A549 (cell line): ENCODE data around the gene ELF3. TPM values are rescaled to one million over a fixed set of nuclear protein-coding genes. Genes with fewer than 3 reads are reported as not detected.
"Not testable (repeated sequence)": the region's sequence is repeated elsewhere in the genome, so short reads cannot be mapped to it uniquely, and the experiment has no call there.

Source experiments
- ATAC-seq, 2 experiments: fragments of 200-7000 bp in 1 of 2; fragments of >200 bp in 1 of 2; cut with Nextera tagmentation in 1 of 2; cut with Tn5 transposase in 1 of 2; 3 replicates each; pipeline versions ENCODE4 v1.8.0 to v1.9.1; 2018 to 2020; ENCODE audit warnings: mild to moderate bottlenecking in 1 of 2, moderate library complexity in 1 of 2
- CTCF ChIA-PET: fragments of 300-600 bp; sonication (Branson Sonifier 250); formaldehyde crosslinking; extraction: SDS; loops from one replicate; lab custom pipeline; 2021; ENCODE audit warnings: antibody characterized with exemption, inconsistent platforms; lab: Yijun Ruan, JAX
- POLR2A ChIA-PET: fragments of 350-600 bp; formaldehyde crosslinking; extraction: SDS; loops from one replicate; lab custom pipeline; 2021; ENCODE audit warnings: antibody characterized with exemption, inconsistent platforms; lab: Yijun Ruan, JAX
- DNase-seq, 2 experiments: peaks; one replicate each; pipeline versions ENCODE4 v3.0.0 to v3.0.0-alpha.2; 2011 to 2016; ENCODE audit warnings: low read depth in 1 of 2, low spot score in 1 of 2
- FAIRE-seq: peaks from 2 replicates; lab custom pipeline; 2011; peaks lifted over from hg19 to GRCh38; lab: Jason Lieb, UNC
- H3K27ac ChIP-seq, 2 experiments: fragments of >200 bp; sonication (Bioruptor Twin); formaldehyde crosslinking; 3 replicates each; pipeline ENCODE4 v1.5.1; 2016 to 2017
- H3K4me1 ChIP-seq: fragments of >200 bp; sonication (Bioruptor Twin); formaldehyde crosslinking; 3 replicates; pipeline ENCODE4 v1.6.1; 2016
- H3K4me2 ChIP-seq: fragments of >200 bp; sonication (Bioruptor Twin); formaldehyde crosslinking; 3 replicates; pipeline ENCODE4 v1.6.1; 2016
- H3K4me3 ChIP-seq: fragments of >200 bp; sonication (Bioruptor Twin); formaldehyde crosslinking; 3 replicates; pipeline ENCODE4 v1.5.1; 2016
- H3K9me3 ChIP-seq: fragments of >200 bp; sonication (Bioruptor Twin); formaldehyde crosslinking; 3 replicates; pipeline ENCODE4 v1.6.1; 2016
- BCL3 ChIP-seq: fragments of >200 bp; sonication (Bioruptor Twin); formaldehyde crosslinking; IDR thresholded peaks from 3 replicates; pipeline ENCODE4 v1.6.1; 2016
- BHLHE40 ChIP-seq: IDR thresholded peaks from 2 replicates; pipeline ENCODE4 v1.6.1; 2012; ENCODE audit warnings: low read depth, low read length, inconsistent platforms
- CBX8 ChIP-seq: fragments of 200-600 bp; sonication (generic); IDR thresholded peaks from 2 replicates; pipeline ENCODE4 v1.6.1; 2016
- CHD2 ChIP-seq: fragments of 150-350 bp; IDR thresholded peaks from 2 replicates; pipeline ENCODE4 v1.6.1; 2014; ENCODE audit warnings: low read length; ENCODE audit not compliant: partially characterized antibody
- EHF ChIP-seq: fragments of 250-450 bp; sonication (Bioruptor Pico); IDR thresholded peaks from 2 replicates; pipeline ENCODE4 v1.5.0; 2020; ENCODE audit warnings: mild to moderate bottlenecking
- EP300 ChIP-seq, 2 experiments: fragments of >200 bp; sonication (Bioruptor Twin); formaldehyde crosslinking; IDR thresholded peaks; 2 replicates in 1 of 2; 3 replicates in 1 of 2; pipeline ENCODE4 v1.6.1; 2016 to 2017
- FOSB ChIP-seq: fragments of 250-450 bp; sonication (Bioruptor Pico); IDR thresholded peaks from 2 replicates; pipeline ENCODE4 v1.5.0; 2020; ENCODE audit warnings: mild to moderate bottlenecking, moderate library complexity
- FOSL2 ChIP-seq, 2 experiments: fragments of 450-650 bp in 1 of 2; fragments of >200 bp in 1 of 2; sonication (Bioruptor Twin) in 1 of 2; formaldehyde crosslinking; IDR thresholded peaks; 2 replicates each; pipeline versions ENCODE4 v1.5.0 to v1.6.1; 2016 to 2020; ENCODE audit warnings: mild to moderate bottlenecking in 1 of 2, moderate library complexity in 1 of 2
- FOXS1 ChIP-seq: fragments of 250-450 bp; sonication (Bioruptor Pico); IDR thresholded peaks from 2 replicates; pipeline ENCODE4 v1.5.0; 2020; ENCODE audit warnings: mild to moderate bottlenecking, moderate library complexity
- GATA3 ChIP-seq: IDR thresholded peaks from 2 replicates; pipeline ENCODE4 v1.6.1; 2012; ENCODE audit warnings: borderline replicate concordance
- HES2 ChIP-seq: fragments of >200 bp; sonication (Bioruptor Twin); formaldehyde crosslinking; IDR thresholded peaks from 2 replicates; pipeline ENCODE4 v1.6.1; 2016
- HEYL ChIP-seq: fragments of 250-450 bp; sonication (Bioruptor Pico); IDR thresholded peaks from 2 replicates; pipeline ENCODE4 v1.8.0; 2021; ENCODE audit warnings: mild to moderate bottlenecking, moderate library complexity
- HMGXB4 ChIP-seq: fragments of 250-450 bp; sonication (Bioruptor Pico); IDR thresholded peaks from 2 replicates; pipeline ENCODE4 v1.5.0; 2021; ENCODE audit warnings: mild to moderate bottlenecking, moderate library complexity, borderline replicate concordance
- HOXB13 ChIP-seq: fragments of 250-450 bp; sonication (Bioruptor Pico); IDR thresholded peaks from 2 replicates; pipeline ENCODE4 v1.5.0; 2020; ENCODE audit warnings: low read depth, mild to moderate bottlenecking, moderate library complexity
- HOXB5 ChIP-seq: fragments of 250-450 bp; sonication (Bioruptor Pico); IDR thresholded peaks from 2 replicates; pipeline ENCODE4 v1.5.0; 2020; ENCODE audit warnings: mild to moderate bottlenecking, moderate library complexity
- JUNB ChIP-seq: fragments of >200 bp; sonication (Bioruptor Twin); formaldehyde crosslinking; IDR thresholded peaks from 2 replicates; pipeline ENCODE4 v1.6.1; 2016
- MAX ChIP-seq: IDR thresholded peaks from 2 replicates; pipeline ENCODE4 v1.6.1; 2012
- POLR2A ChIP-seq: IDR thresholded peaks from 2 replicates; pipeline ENCODE4 v1.6.1; 2012; ENCODE audit warnings: mild to moderate bottlenecking, low read length
- POLR2AphosphoS2 ChIP-seq: conservative IDR thresholded peaks from 2 replicates; pipeline ENCODE4 v1.6.1; 2012; ENCODE audit warnings: low read length, improper control_type of control experiment, inconsistent platforms
- RAD21 ChIP-seq, 2 experiments: fragments of >200 bp in 1 of 2; sonication (Bioruptor Twin) in 1 of 2; formaldehyde crosslinking in 1 of 2; IDR thresholded peaks in 1 of 2; conservative IDR thresholded peaks in 1 of 2; 2 replicates in 1 of 2; 3 replicates in 1 of 2; pipeline ENCODE4 v1.6.1; 2012 to 2018; ENCODE audit warnings: inconsistent platforms in 1 of 2
- RARB ChIP-seq: fragments of 250-450 bp; sonication (Bioruptor Pico); IDR thresholded peaks from 2 replicates; pipeline ENCODE4 v1.8.0; 2021; ENCODE audit warnings: mild to moderate bottlenecking, moderate library complexity
- RCOR1 ChIP-seq: fragments of 150-350 bp; IDR thresholded peaks from 2 replicates; pipeline ENCODE4 v1.6.1; 2014; ENCODE audit warnings: antibody characterized with exemption, low read length, low read depth
- REST ChIP-seq: fragments of 200-600 bp; sonication (generic); IDR thresholded peaks from 2 replicates; pipeline ENCODE4 v1.6.1; 2016; ENCODE audit warnings: antibody characterized with exemption, mild to moderate bottlenecking, moderate library complexity
- RFX5 ChIP-seq: fragments of 450-650 bp; IDR thresholded peaks from 2 replicates; pipeline ENCODE4 v1.7.1; 2014; ENCODE audit warnings: antibody characterized with exemption, mild to moderate bottlenecking, moderate library complexity
- ZNF302 ChIP-seq: fragments of 250-450 bp; sonication (Bioruptor Pico); IDR thresholded peaks from 2 replicates; pipeline ENCODE4 v1.9.0; 2021; ENCODE audit warnings: inconsistent platforms, mild to moderate bottlenecking, moderate library complexity
- ZSCAN20 ChIP-seq: fragments of 250-450 bp; sonication (Bioruptor Pico); IDR thresholded peaks from 2 replicates; pipeline ENCODE4 v1.8.0; 2022; ENCODE audit warnings: mild to moderate bottlenecking, moderate library complexity
- WGBS: methylation state at CpG from one replicate; pipeline ENCODE4 v1.1.6; 2017; ENCODE audit errors: missing lambda C conversion rate; 5-methylcytosine and 5-hydroxymethylcytosine counted together
- polyA plus RNA-seq, 4 experiments: library from polyadenylated mRNA; depleted of rRNA in 3 of 4; stranded (reverse); fragments of >200 nt; fragmentation: RNase III in 1 of 4; extraction: RNeasy Plus Mini Kit Qiagen cat#74134 plus additional on column Dnase treatment in 1 of 4; gene quantifications; 2 replicates in 3 of 4; 3 replicates in 1 of 4; pipeline ENCODE4 v1.2.3, GENCODE V29; 2011 to 2017

ELF3 gene
- polyA plus RNA-seq, 2 of the 4 experiments (the other 2 are of a cell fraction): 180 to 334 TPM

GRCh38 chr1:202057335-202057704 is 46.9 kb downstream of the ELF3 start:
- H3K4me3 ChIP-seq, H3K9me3 ChIP-seq, DNase-seq, FAIRE-seq: not testable (repeated sequence)
- peaks cover 62% of the 10 kb centered on the region for H3K4me1 ChIP-seq
- WGBS: 5% methylated on average over 6 of the region's 6 CpGs
- H3K4me2 ChIP-seq: peak overlapping the region; percentile 73
- CTCF ChIA-PET: interaction anchor here (0.8 to 4.5 kb wide), 6 partner anchors 9 to 61 kb away, joined by 3 to 26 read pairs (median 5); partner anchors contain the start of gene ELF3
- POLR2A ChIA-PET: interaction anchor here (1.5 to 4.6 kb wide), 5 partner anchors 23 to 49 kb away, joined by 3 to 70 read pairs (median 14); partner anchors contain the start of gene ELF3
- TF ChIP-seq HOXB5 (CRISPR knock-in tag) (peak; percentile 15; the same call in 1 of the 2 replicates), ZNF302 (CRISPR knock-in tag) (peak; percentile 37; the same call in 1 of the 2 replicates), FOSB (peak; percentile 60; the same call in 1 of the 2 replicates), ZSCAN20 (CRISPR knock-in tag) (peak; percentile 57; the same call in 1 of the 2 replicates), EHF (CRISPR knock-in tag) (peak; percentile 73; the same call in 1 of the 2 replicates), HEYL (peak; percentile 58; the same call in 1 of the 2 replicates), HOXB13 (CRISPR knock-in tag) (peak; percentile 36; the same call in 1 of the 2 replicates), GATA3 (peak; percentile 12; the same call in 1 of the 2 replicates)
- H3K27ac ChIP-seq: peak overlapping the region; percentile 97 to 98
- ATAC-seq: peak; percentile 52 to 69

- DNase-seq (peak; percentile 87 to 98), FAIRE-seq (no peak), ATAC-seq (peak; percentile 69 to 81)
- Histone ChIP-seq H3K4me2 (peak overlapping the region; percentile 73), H3K9me3 (no peaks in the 10 kb centered on the region), H3K4me3 (no peak overlapping the region), H3K4me1 (peaks cover 72% of the 10 kb centered on the region), H3K27ac (peak overlapping the region; percentile 97 to 98)
- CTCF ChIA-PET: interaction anchor here (1.2 to 4.5 kb wide), 5 partner anchors 10 to 60 kb away, joined by 3 to 26 read pairs (median 5); partner anchors contain the start of gene ELF3
- 2% methylated on average over 3 of the region's 3 CpGs for WGBS
- POLR2A ChIA-PET: interaction anchor here (0.7 to 4.6 kb wide), 7 partner anchors 24 to 51 kb away, joined by 3 to 70 read pairs (median 11); partner anchors contain the start of gene ELF3
- TF ChIP-seq FOSB (0 out of 2 replicates have a peak, but pooled peaks have one; percentile 32), JUNB (peak; percentile 87), EP300 (IDR thresholded peaks at IDR 0.05) (peak; percentile 93 to 94; a peak in 4 of 5 replicates), RCOR1 (no peak), HES2 (no peak), CHD2 (no peak), EHF (CRISPR knock-in tag) (peak; percentile 95), HMGXB4 (peak; percentile 82), REST (no peak), RARB (CRISPR knock-in tag) (peak; percentile 35; the same call in 1 of the 2 replicates), ZNF302 (CRISPR knock-in tag) (peak; percentile 43; the same call in 1 of the 2 replicates), CBX8 (no peak), ZSCAN20 (CRISPR knock-in tag) (peak; percentile 93), BHLHE40 (no peak), GATA3 (peak; percentile 86; the same call in 1 of the 2 replicates), POLR2AphosphoS2 (no peak), FOXS1 (CRISPR knock-in tag) (0 out of 2 replicates have a peak, but pooled peaks have one; percentile 13), RFX5 (no peak), HEYL (peak; percentile 82; the same call in 1 of the 2 replicates), BCL3 (peak; percentile 77; the same call in 2 of the 3 replicates), MAX (peak; percentile 87), POLR2A (no peak), FOSL2 (IDR thresholded peaks at IDR 0.05) (peak; percentile 87), FOSL2 (CRISPR knock-in tag; IDR thresholded peaks at IDR 0.05) (peak; percentile 97), RAD21 (conservative IDR thresholded peaks at IDR 0.05 in 1 of 2, IDR thresholded peaks at IDR 0.05 in 1 of 2) (peak; percentile 26 to 57; a peak in 3 of 5 replicates)
Measured at GRCh38 chr1:202058001-202058908, 47.9 kb downstream of the ELF3 start.
